SH-SY5Y (cell line): ENCODE measurements around the gene KLHL10.

Experiments used
- GATA2 ChIP-seq: IDR thresholded peaks from 2 replicates; pipeline ENCODE4 v1.6.1; 2011; ENCODE audit warnings: mild to moderate bottlenecking, low read depth, low read length
- GATA3 ChIP-seq: IDR thresholded peaks from 2 replicates; pipeline ENCODE4 v1.6.1; 2011; ENCODE audit warnings: low read depth, mild to moderate bottlenecking, low read length, moderate library complexity

The KLHL10 gene

GRCh38 chr17:41837761-41838538, at the start of gene KLHL10:
KLHL10 (plus strand) TSS chr17:41837825; CDS start chr17:41837933, 108 bp downstream.
- TF ChIP-seq GATA3 (no peak), GATA2 (no peak)

DNA sequence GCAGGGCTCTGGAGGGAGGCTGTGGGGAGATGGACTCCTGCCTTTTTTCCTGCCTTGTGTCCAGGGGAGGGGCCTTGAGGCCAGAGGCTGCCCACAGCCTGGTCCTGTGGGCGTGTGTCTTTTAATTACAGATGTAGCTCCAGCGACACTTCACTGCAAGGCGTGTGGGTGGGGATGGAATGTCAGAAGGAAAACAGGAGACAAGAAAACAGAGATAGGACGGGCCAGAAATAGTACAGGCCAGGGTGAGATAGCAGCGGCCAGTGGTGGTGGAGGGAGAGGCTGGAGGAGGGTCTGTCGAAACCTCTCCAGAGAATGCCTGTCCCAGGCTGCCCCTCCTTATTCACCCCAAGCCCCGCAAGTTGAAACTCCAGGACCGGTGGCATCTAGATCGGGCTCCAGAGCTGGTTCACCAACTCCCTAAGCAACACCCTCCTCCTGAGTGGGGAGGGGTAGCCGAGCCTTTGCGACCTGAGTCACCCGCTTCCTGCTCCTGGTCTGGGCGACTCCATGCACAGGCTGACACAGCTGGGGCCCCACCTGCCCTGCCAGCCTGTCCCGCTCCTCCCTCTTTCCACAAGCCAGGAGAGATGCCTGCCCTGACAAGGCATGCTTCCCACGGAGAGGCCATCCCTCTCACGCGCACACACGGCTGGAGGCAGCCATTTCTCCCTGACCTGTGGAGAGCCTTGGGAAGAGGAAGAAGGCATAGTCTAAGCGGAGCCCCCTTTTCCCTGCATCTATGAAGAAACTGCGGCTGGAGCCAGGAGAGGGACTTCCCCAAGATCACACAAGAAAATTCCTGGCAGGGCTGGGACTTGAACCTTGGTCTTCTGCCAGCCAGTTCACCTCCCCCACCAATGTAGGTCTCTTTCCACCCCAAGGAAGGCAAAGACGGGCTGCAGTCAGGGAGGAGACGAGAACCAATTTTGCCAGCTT, 44.5 kb upstream of the KLHL10 start:
- TF ChIP-seq GATA3 (no peak), GATA2 (no peak)

DNA sequence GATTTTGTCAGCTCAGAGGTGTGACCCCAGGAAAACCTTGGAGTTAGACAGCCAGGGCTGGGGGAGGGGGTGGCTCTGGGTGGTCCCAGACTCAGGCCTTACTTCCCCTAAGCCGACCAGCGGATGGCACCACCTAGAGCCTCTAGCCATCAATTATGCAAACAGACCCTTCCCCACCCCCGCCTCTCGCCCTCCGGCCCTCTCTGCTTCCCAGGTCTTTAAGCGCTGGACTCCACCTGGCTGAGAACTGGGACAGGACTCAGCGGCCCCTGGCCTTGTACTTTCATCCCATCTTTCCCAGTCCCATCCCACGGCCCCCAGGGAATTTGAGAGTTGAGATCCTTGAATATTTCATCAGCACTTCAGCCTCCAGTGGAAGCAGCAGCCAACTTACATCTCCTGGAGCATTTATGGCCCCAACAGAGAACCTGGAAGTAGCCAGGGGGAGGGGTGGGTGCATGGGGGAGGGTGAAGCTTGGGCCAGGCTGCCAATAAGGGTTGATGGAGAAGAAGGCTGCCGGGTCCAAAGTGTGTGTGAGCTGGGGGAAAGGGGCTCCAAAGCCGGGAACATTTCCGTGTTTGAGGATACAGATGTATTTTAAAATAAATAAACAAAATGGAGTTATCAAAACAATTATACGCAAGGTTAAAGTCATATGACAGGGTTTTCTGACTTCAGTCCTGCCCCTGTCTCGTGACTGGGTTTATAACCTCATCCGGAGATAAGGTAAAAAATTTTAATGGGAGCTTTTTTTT, 43.7 kb upstream of the KLHL10 start:
- TF ChIP-seq GATA3 = no peak
- TF ChIP-seq GATA2 = no peak

DNA sequence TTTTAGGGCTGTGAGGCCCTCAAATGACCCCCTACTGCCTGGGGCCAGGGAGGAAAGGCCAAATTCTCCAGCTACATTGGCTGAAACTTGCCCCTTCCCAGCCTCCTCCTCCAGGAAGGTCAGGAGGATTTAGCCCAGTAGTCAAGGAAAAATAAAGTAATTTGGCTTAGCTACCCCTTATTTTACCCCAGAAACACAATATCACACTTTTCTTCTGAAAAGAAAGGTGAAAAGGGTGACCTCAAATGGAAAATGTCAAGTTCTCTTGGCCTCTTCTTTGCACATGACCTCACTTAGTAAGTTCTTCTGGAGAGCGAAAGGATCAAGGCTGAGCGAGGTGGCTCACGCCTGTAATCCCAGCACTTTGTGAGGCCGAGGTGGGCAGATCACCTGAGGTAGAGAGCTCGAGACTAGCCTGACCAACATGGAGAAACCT, 43.1 kb upstream of the KLHL10 start:
- TF ChIP-seq GATA3 (no peak), GATA2 (no peak)

DNA sequence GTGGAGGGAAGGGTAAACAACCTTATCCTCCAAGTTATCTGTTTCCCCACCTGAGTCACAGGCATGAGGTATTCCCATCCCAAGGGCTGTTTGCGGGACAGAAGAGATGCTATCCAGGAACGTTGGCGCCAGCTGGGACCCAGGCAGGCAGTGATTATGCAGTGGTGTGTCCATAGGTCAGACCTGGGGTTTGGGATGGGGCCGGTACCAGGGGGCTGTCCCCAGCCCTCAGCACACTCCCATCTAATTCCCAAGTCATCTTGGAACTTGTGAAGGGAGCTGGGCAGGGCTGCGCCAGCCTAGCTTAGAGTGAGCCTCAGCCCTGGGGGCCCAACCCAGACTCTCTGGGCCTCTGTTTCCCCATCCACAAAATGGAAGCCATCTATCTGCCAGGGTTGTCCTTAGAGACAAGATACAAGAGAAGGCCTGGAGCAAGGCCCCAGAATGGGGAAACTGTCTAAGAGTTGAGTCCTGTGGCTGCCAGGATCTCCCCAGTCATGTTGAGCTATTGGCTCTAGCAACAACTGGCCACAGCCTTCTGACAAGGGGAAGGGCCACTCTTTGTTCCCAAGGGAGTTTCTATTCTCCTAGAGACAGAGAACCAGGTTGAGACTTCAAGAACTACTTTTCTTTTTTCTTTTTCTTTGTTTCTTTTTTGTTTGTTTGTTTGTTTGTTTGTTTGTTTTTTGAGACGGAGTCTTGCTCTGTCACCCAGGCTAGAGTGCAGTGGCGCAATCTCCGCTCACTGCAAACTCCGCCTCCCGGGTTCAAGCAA, 41.3 kb upstream of the KLHL10 start:
- TF ChIP-seq GATA2 (no peak), GATA3 (no peak)

DNA sequence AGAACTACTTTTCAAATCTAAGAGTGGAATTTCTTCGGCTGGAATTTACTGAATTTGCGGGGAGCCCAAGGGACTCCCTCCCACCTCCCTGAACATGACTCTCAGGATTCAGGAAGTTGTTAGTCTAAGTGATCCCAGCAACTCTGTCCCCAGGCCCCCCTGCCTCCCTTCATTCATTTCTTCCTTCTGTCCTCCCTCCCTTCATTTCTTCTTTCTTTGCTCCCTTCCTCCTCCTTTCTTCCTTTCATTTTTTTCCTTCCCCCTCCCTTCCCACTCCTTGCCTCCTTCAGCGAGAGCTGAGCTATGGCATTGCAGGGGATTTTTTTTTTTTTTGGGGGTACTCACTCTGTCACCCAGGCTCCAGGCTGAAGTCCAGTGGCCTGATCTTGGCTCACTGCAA, 40.2 kb upstream of the KLHL10 start:
- TF ChIP-seq GATA3 (no peak), GATA2 (no peak)

DNA sequence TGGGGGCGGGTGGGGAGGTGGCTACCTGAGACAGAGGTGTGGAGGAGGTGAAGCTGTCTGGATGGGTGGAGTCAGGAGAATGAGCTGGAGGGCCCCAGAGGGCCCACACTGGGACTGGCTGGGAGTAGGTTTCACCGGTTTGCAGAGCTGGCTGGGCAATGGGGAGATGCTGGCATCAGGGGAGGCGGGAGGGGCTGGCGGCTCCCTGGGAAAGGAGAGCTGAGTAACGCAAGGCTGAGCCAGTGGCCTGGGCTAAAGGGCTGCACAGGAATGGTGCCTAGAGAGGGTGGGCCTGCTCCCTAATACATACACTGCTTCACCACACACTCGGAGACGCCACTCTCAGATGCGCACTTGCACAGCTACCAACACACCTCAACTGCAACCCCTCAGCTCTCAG, 38.3 kb upstream of the KLHL10 start:
- TF ChIP-seq GATA2 (no peak), GATA3 (no peak)

DNA sequence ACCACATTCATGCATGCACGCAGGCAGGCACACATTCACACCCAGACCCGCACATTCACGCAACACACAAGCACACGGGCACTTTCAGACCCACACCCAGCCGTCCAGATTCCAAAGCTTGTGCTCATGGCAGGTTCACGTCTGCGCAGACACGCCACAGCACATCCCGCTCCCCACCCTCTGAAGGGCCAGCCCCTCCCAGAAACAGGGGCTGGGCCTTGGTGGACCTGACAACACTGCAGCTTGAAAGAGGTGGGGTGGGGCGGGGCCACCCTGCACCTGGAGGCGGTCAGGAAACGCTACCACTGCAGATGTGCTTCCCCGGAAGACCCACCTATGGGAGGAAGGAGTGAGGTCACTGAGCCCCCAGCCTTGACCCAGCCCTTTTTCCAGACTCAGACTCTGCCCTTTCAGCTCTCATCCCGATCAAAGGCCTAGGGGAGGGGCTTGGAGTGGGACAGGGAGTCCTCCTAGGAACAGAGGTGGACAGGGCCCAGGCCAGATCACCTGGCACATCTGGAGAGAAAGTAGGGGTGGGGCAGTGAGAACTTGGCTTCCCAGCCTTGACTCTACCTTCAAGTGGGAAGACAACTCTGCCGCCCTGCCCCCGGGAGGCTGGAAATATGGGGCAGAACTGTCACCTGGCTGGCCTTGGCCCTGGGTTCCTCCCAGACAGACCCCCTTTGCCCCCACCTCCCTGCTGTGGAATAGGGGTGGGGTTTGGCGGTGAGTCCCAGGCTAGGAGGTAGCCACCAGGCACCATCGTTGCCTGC, 36.8 kb upstream of the KLHL10 start:
- no peak for TF ChIP-seq GATA3
- no peak for TF ChIP-seq GATA2

GRCh38 chr17:41801374-41802271, 36.0 kb upstream of the KLHL10 start:
- TF ChIP-seq GATA2 (no peak), GATA3 (no peak)

- TF ChIP-seq GATA2 = no peak
- no peak for TF ChIP-seq GATA3
Observed at GRCh38 chr17:41803049-41804020, 34.3 kb upstream of the KLHL10 start.

DNA sequence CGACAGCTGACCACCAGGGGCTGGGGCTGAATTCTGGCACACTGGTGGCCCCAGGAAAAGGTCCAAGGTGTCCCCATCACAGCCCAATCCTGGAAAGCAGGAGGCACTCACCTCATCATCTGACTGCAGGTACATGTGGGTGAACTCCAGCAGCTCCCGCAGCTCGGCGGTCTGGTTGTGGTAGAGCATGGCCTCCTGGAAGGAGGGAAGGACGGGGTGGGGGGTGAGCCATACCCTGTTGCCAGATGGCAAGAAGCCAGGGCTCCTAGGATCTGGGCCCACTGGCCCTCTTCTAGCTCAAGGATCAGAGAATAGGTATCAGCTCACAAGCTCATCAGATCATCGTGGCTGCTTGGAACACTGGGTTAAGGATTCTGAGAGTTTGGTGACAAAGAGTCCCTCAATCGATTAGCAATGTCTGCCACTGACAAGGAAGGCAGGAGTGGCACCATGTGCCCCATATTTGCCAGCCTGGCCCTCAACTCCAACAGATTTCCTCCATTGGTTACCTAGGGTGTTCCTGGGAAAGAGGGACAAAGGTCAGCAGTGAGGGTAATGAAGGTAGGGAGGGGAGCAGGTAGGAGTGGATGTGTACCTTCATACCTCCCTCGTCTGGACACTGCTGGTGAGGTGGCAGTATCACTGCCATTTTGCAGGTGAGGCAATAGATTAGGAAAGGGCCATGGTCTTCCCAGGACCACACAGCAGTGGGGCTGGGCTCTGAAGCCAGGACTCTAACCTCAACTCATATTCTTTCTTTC, 30.8 kb upstream of the KLHL10 start:
- TF ChIP-seq GATA2 (no peak), GATA3 (no peak)
